GM23338 (cell line): Measurements from ENCODE around the gene POLA2. TPM values are rescaled to one million over a fixed set of nuclear protein-coding genes. Genes with fewer than 3 reads are reported as not detected.
A peak's percentile ranks its signal among the peaks of the same experiment; 100 is the strongest.

ENCODE experiments used
- ATAC-seq: fragments of 200-7000 bp; cut with Tn5 transposase; 3 replicates; pipeline ENCODE4 v1.9.1; 2020
- DNase-seq: peaks from one replicate; pipeline ENCODE4 v3.0.0-alpha.2; 2015; ENCODE audit warnings: low spot score
- H2AFZ ChIP-seq: fragments of 200-600 bp; sonication (generic); 2 replicates; pipeline ENCODE4 v1.8.0; 2016; ENCODE audit warnings: antibody characterized with exemption, mild to moderate bottlenecking, moderate library complexity
- H3F3A ChIP-seq: fragments of 200-600 bp; sonication (generic); replicated peaks from 2 replicates; pipeline ENCODE4 v1.8.0; 2017; ENCODE audit warnings: antibody characterized with exemption, mixed run types, low read depth
- H3K27ac ChIP-seq: fragments of 200-600 bp; sonication (generic); 2 replicates; pipeline ENCODE4 v1.6.1; 2016; ENCODE audit warnings: low read depth
- H3K27me3 ChIP-seq: fragments of 200-600 bp; sonication (generic); 2 replicates; pipeline ENCODE4 v1.8.0; 2016; ENCODE audit warnings: mild to moderate bottlenecking, mixed run types, moderate library complexity; ENCODE audit not compliant: insufficient read depth
- H3K36me3 ChIP-seq: fragments of 200-600 bp; sonication (generic); 2 replicates; pipeline ENCODE4 v1.8.0; 2016; ENCODE audit warnings: mild to moderate bottlenecking; ENCODE audit not compliant: insufficient read depth
- H3K4me1 ChIP-seq: fragments of 200-600 bp; sonication (generic); 2 replicates; pipeline ENCODE4 v1.8.0; 2016; ENCODE audit warnings: mild to moderate bottlenecking, moderate library complexity; ENCODE audit not compliant: insufficient read depth
- H3K4me2 ChIP-seq: fragments of 200-600 bp; sonication (generic); 2 replicates; pipeline ENCODE4 v1.7.1; 2017; ENCODE audit warnings: mixed run types
- H3K4me3 ChIP-seq: fragments of 200-600 bp; sonication (generic); 2 replicates; pipeline ENCODE4 v1.6.1; 2016; ENCODE audit warnings: mixed run types
- H3K79me2 ChIP-seq: fragments of 200-600 bp; sonication (generic); replicated peaks from 2 replicates; pipeline ENCODE4 v1.8.0; 2017; ENCODE audit warnings: mild to moderate bottlenecking; ENCODE audit not compliant: insufficient read depth
- H3K9me2 ChIP-seq: fragments of 200-600 bp; sonication (generic); 2 replicates; pipeline ENCODE4 v1.8.0; 2017; ENCODE audit not compliant: insufficient read depth
- H4K20me1 ChIP-seq: fragments of 200-600 bp; sonication (generic); replicated peaks from 2 replicates; pipeline ENCODE4 v1.8.0; 2017; ENCODE audit warnings: mild to moderate bottlenecking; ENCODE audit not compliant: insufficient read depth
- H3K27ac Mint-ChIP-seq: 2 replicates; pipeline ENCODE4 v1.8.0; 2020; ENCODE audit warnings: inconsistent platforms, mild to moderate bottlenecking, moderate library complexity, mixed read lengths
- H3K27me3 Mint-ChIP-seq: 3 replicates; pipeline ENCODE4 v1.8.0; 2022; ENCODE audit warnings: low read depth, mild to moderate bottlenecking, moderate library complexity, mixed read lengths, inconsistent platforms; ENCODE audit not compliant: insufficient read depth, poor library complexity
- H3K36me3 Mint-ChIP-seq: 3 replicates; pipeline ENCODE4 v1.8.0; 2021; ENCODE audit warnings: low read depth, mild to moderate bottlenecking, inconsistent platforms, moderate library complexity, mixed read lengths
- H3K4me1 Mint-ChIP-seq: 3 replicates; pipeline ENCODE4 v1.8.0; 2020; ENCODE audit warnings: mild to moderate bottlenecking, inconsistent platforms, mixed read lengths
- H3K4me3 Mint-ChIP-seq: 3 replicates; pipeline ENCODE4 v1.8.0; 2021; ENCODE audit warnings: moderate library complexity, mild to moderate bottlenecking, inconsistent platforms, mixed read lengths
- H3K9me3 Mint-ChIP-seq: 3 replicates; pipeline ENCODE4 v1.8.0; 2020; ENCODE audit warnings: moderate library complexity, mild to moderate bottlenecking, inconsistent platforms, mixed read lengths
- CREB1 ChIP-seq: fragments of 250-450 bp; sonication (Bioruptor Pico); IDR thresholded peaks from 2 replicates; pipeline ENCODE4 v1.5.0; 2020; ENCODE audit warnings: low read depth, mild to moderate bottlenecking, moderate library complexity
- EZH2phosphoT487 ChIP-seq: fragments of 200-600 bp; sonication (generic); IDR thresholded peaks from one replicate; pipeline ENCODE4 v1.8.1; 2018; ENCODE audit warnings: antibody characterized with exemption; ENCODE audit not compliant: unreplicated experiment
- NANOG ChIP-seq: IDR thresholded peaks from 2 replicates; pipeline ENCODE4 v1.6.1; 2016; ENCODE audit warnings: antibody characterized with exemption, borderline replicate concordance
- POLR2AphosphoS5 ChIP-seq: IDR thresholded peaks from 2 replicates; pipeline ENCODE4 v1.6.1; 2016; ENCODE audit warnings: antibody characterized with exemption, low read depth
- STAT1 ChIP-seq: IDR thresholded peaks from one replicate; pipeline ENCODE4 v1.6.1; 2016; ENCODE audit warnings: antibody characterized with exemption; ENCODE audit not compliant: unreplicated experiment
- ZNF114 ChIP-seq: fragments of 250-450 bp; sonication (Bioruptor Pico); IDR thresholded peaks from 2 replicates; pipeline ENCODE4 v1.5.0; 2020; ENCODE audit warnings: mild to moderate bottlenecking, moderate library complexity
- ZNF462 ChIP-seq: fragments of 250-450 bp; sonication (Bioruptor Pico); IDR thresholded peaks from 2 replicates; pipeline ENCODE4 v1.5.0; 2020; ENCODE audit warnings: mild to moderate bottlenecking, moderate library complexity
- polyA plus RNA-seq: library from polyadenylated mRNA; unstranded; fragments of >200 nt; fragmentation: Nextera tagmentation; extraction: Ambion mirVana; gene quantifications from 2 replicates; pipeline ENCODE4 v1.2.1, GENCODE V29; 2016
- total RNA-seq: library from RNA; depleted of rRNA; stranded (reverse); fragments of >200 nt; shearing (Covaris generic); gene quantifications from 2 replicates; pipeline ENCODE4 v1.2.3, GENCODE V29; 2014
- TF ChIP-seq, protein P1 (sequence below), 2 experiments: fragments of 200-600 bp in 1 of 2; sonication (generic) in 1 of 2; conservative IDR thresholded peaks; 2 replicates each; pipeline versions ENCODE4 v1.5.1 to v1.6.1; 2016 to 2017; ENCODE audit warnings: antibody characterized with exemption in 2 of 2, low read depth in 2 of 2, mild to moderate bottlenecking in 2 of 2, moderate library complexity in 1 of 2

The POLA2 gene
- total and polyA plus RNA-seq, 2 experiments from 2014 or later: 22.5 to 30.4 TPM

GRCh38 chr11:65327021-65327420, 65.3 kb downstream of the POLA2 start (continued):
- no peak for TF ChIP-seq ZNF462
- TF ChIP-seq POLR2AphosphoS5: no peak
- no peak for TF ChIP-seq NANOG

- peaks cover under 1% of the 10 kb centered on the region for H3K4me1 ChIP-seq
- no peaks in the 10 kb centered on the region for H3K36me3 ChIP-seq
- H3K79me2 ChIP-seq: peaks cover 7% of the 10 kb centered on the region
- H3K9me2 ChIP-seq: no peaks in the 10 kb centered on the region
- no peak overlapping the region for H3K4me2 ChIP-seq
- H3K4me3 Mint-ChIP-seq: peak overlapping the region; percentile 38; the same call in 1 of the 3 replicates
- H2AFZ ChIP-seq: peak overlapping the region; percentile 8; the same call in 1 of the 2 replicates
- H3K36me3 Mint-ChIP-seq: 0 out of 3 replicates have a peak, but pooled peaks cover 2% of the 10 kb centered on the region
- no peaks in the 10 kb centered on the region for H3K27me3 ChIP-seq
- no peak overlapping the region for H3K27ac ChIP-seq
- peaks cover 16% of the 10 kb centered on the region; the same call in 1 of the 2 replicates for H3F3A ChIP-seq
- peaks cover 3% of the 10 kb centered on the region for H4K20me1 ChIP-seq
- H3K27me3 Mint-ChIP-seq: peaks cover 12% of the 10 kb centered on the region
- H3K4me3 ChIP-seq: no peak overlapping the region
- H3K27ac Mint-ChIP-seq: no peak overlapping the region
- DNase-seq (no peak), ATAC-seq (no peak)
- peaks cover 9% of the 10 kb centered on the region; the same call in 2 of the 3 replicates for H3K4me1 Mint-ChIP-seq
- no peaks in the 10 kb centered on the region; the same call in 2 of the 3 replicates for H3K9me3 Mint-ChIP-seq
- TF ChIP-seq, protein P1, sequence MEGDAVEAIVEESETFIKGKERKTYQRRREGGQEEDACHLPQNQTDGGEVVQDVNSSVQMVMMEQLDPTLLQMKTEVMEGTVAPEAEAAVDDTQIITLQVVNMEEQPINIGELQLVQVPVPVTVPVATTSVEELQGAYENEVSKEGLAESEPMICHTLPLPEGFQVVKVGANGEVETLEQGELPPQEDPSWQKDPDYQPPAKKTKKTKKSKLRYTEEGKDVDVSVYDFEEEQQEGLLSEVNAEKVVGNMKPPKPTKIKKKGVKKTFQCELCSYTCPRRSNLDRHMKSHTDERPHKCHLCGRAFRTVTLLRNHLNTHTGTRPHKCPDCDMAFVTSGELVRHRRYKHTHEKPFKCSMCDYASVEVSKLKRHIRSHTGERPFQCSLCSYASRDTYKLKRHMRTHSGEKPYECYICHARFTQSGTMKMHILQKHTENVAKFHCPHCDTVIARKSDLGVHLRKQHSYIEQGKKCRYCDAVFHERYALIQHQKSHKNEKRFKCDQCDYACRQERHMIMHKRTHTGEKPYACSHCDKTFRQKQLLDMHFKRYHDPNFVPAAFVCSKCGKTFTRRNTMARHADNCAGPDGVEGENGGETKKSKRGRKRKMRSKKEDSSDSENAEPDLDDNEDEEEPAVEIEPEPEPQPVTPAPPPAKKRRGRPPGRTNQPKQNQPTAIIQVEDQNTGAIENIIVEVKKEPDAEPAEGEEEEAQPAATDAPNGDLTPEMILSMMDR (conservative IDR thresholded peaks at IDR 0.05; ENCODE audit: low read depth in 2 of 2): no peak
- TF ChIP-seq ZNF114 (CRISPR knock-in tag) (no peak), CREB1 (no peak), POLR2AphosphoS5 (no peak), EZH2phosphoT487 (no peak), STAT1 (no peak), ZNF462 (no peak)
Measured at GRCh38 chr11:65329478-65329877, 67.7 kb downstream of the POLA2 start.
